ENCODE results near the gene ATXN1L.
A peak's percentile ranks its signal among the peaks of the same experiment; 100 is the strongest.

Gene ATXN1L

GRCh38 chr16:71883849-71884638 is 38.3 kb downstream of the ATXN1L start, which contains the start of gene ZNF821:
ZNF821 (minus strand) TSS chr16:71884182; CDS start chr16:71879946, 4,236 bp downstream.
- H2BK5ac ChIP-seq (ENCODE audit: low read length) = peak within 1 kb of the TSS; percentile 90
- no CpG with 5 or more reads among the region's 85 CpGs for WGBS, 2 donors (ENCODE audit: extremely low coverage in 2 of 2, insufficient read length in 2 of 2, insufficient replicate concordance in 1 of 2)
- H2AK5ac ChIP-seq (ENCODE audit: low read depth, low read length) = peak within 1 kb of the TSS; percentile 63
- H3K27me3 ChIP-seq (ENCODE audit: control insufficient read depth in 3 of 3, insufficient read depth in 3 of 3, low read depth in 1 of 3, low read length in 3 of 3) = no peaks in the 10 kb centered on the region
- peak within 1 kb of the TSS; percentile 78 for H3K4me2 ChIP-seq (ENCODE audit: insufficient read depth, low read length, poor library complexity, severe bottlenecking)
- H3K4me3 ChIP-seq (ENCODE audit: low read length in 2 of 2) = peak within 1 kb of the TSS; percentile 94 to 99
- no peak within 1 kb of the TSS for H3K4ac ChIP-seq (ENCODE audit: low read length)
- H2BK120ac ChIP-seq (ENCODE audit: low read depth, low read length) = peak within 1 kb of the TSS; percentile 87
- peak; percentile 93 for DNase-seq (ENCODE audit: low spot score)
- no peak within 1 kb of the TSS for H4K8ac ChIP-seq (ENCODE audit: low read depth, low read length)
- peak within 1 kb of the TSS; percentile 60 for H3K23ac ChIP-seq (ENCODE audit: low read depth, low read length, poor library complexity)
- peak within 1 kb of the TSS; percentile 95 for H3K18ac ChIP-seq (ENCODE audit: low read length)
- H3K79me1 ChIP-seq (ENCODE audit: low read depth, low read length) = peaks cover 2% of the 10 kb centered on the region
- no peak within 1 kb of the TSS for H4K91ac ChIP-seq (ENCODE audit: low read depth, low read length, poor library complexity)
- H2BK15ac ChIP-seq (ENCODE audit: low read length) = peak within 1 kb of the TSS; percentile 67
- peak within 1 kb of the TSS; percentile 76 for H3K27ac ChIP-seq (replicated peaks; ENCODE audit: low read length)
- peak within 1 kb of the TSS; percentile 100 for H2AFZ ChIP-seq (ENCODE audit: low read length)
- no peak within 1 kb of the TSS for H2BK12ac ChIP-seq (ENCODE audit: low read length)
- peaks cover 8 to 29% of the 10 kb centered on the region in 2 donors for H3K36me3 ChIP-seq (replicated peaks in 1 of 2; ENCODE audit: control insufficient read depth in 2 of 2, insufficient read depth in 2 of 2, low read length in 2 of 2)
- H3K9me3 ChIP-seq (replicated peaks in 1 of 2; ENCODE audit: control insufficient read depth in 2 of 2, insufficient read depth in 1 of 2, low read depth in 1 of 2, low read length in 2 of 2) = no peaks in the 10 kb centered on the region
- H3K14ac ChIP-seq (ENCODE audit: low read length) = peak within 1 kb of the TSS; percentile 56
- peaks cover 4 to 5% of the 10 kb centered on the region in 2 donors for H3K4me1 ChIP-seq (ENCODE audit: control insufficient read depth in 2 of 2, insufficient read depth in 1 of 2, low read depth in 1 of 2, low read length in 2 of 2)
- peak within 1 kb of the TSS; percentile 90 for H3K9ac ChIP-seq (ENCODE audit: low read depth, low read length, poor library complexity)

DNA sequence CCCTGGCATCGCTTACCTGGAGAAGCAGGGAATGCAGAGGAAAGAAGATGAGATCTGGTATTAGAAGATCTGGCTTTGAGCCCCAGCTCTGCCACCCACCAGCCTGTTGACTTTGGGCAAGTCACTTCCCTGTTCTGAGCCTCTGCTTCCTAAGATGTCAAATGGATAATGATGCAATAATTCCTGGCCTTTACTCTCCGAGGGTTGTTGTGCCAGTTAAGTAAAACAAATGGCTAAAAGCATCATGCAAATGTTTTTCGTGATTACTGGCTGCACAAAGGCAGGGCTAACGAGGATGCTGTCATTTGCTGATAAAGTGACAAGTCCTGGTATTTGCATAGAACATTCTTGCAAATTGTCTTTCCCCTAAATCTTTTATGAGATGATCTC is 39.5 kb downstream of the ATXN1L start:
- H3K79me1 ChIP-seq (ENCODE audit: low read depth, low read length) = peaks cover 2% of the 10 kb centered on the region
- DNase-seq (ENCODE audit: low spot score) = no peak
- H3K4me1 ChIP-seq (ENCODE audit: control insufficient read depth in 2 of 2, insufficient read depth in 1 of 2, low read depth in 1 of 2, low read length in 2 of 2) = peaks cover 4 to 5% of the 10 kb centered on the region in 2 donors
- no peak overlapping the region for H3K14ac ChIP-seq (ENCODE audit: low read length)
- no peak overlapping the region for H3K9ac ChIP-seq (ENCODE audit: low read depth, low read length, poor library complexity)
- no peaks in the 10 kb centered on the region for H3K27me3 ChIP-seq (ENCODE audit: control insufficient read depth in 3 of 3, insufficient read depth in 3 of 3, low read depth in 1 of 3, low read length in 3 of 3)
- no CpG with 5 or more reads among the region's 4 CpGs for WGBS, 2 donors (ENCODE audit: extremely low coverage in 2 of 2, insufficient read length in 2 of 2, insufficient replicate concordance in 1 of 2)
- H2BK15ac ChIP-seq (ENCODE audit: low read length) = no peak overlapping the region
- H2BK5ac ChIP-seq (ENCODE audit: low read length) = no peak overlapping the region
- no peak overlapping the region for H4K8ac ChIP-seq (ENCODE audit: low read depth, low read length)
- no peak overlapping the region for H2BK12ac ChIP-seq (ENCODE audit: low read length)
- H2AK5ac ChIP-seq (ENCODE audit: low read depth, low read length) = no peak overlapping the region
- H3K9me3 ChIP-seq (replicated peaks in 1 of 2; ENCODE audit: control insufficient read depth in 2 of 2, insufficient read depth in 1 of 2, low read depth in 1 of 2, low read length in 2 of 2) = no peaks in the 10 kb centered on the region
- no peak overlapping the region for H3K4ac ChIP-seq (ENCODE audit: low read length)
- H3K4me2 ChIP-seq (ENCODE audit: insufficient read depth, low read length, poor library complexity, severe bottlenecking) = no peak overlapping the region
- H3K18ac ChIP-seq (ENCODE audit: low read length) = no peak overlapping the region
- H3K36me3 ChIP-seq (replicated peaks in 1 of 2; ENCODE audit: control insufficient read depth in 2 of 2, insufficient read depth in 2 of 2, low read length in 2 of 2) = peaks cover 6 to 17% of the 10 kb centered on the region in 2 donors
- H3K4me3 ChIP-seq (ENCODE audit: low read length in 2 of 2) = peak overlapping the region in 1 of 2 donors; percentile 94
- H3K27ac ChIP-seq (replicated peaks; ENCODE audit: low read length) = no peak overlapping the region
- peak overlapping the region; percentile 100 for H2AFZ ChIP-seq (ENCODE audit: low read length)
- no peak overlapping the region for H4K91ac ChIP-seq (ENCODE audit: low read depth, low read length, poor library complexity)
- H3K23ac ChIP-seq (ENCODE audit: low read depth, low read length, poor library complexity) = no peak overlapping the region
- no peak overlapping the region for H2BK120ac ChIP-seq (ENCODE audit: low read depth, low read length)

DNA sequence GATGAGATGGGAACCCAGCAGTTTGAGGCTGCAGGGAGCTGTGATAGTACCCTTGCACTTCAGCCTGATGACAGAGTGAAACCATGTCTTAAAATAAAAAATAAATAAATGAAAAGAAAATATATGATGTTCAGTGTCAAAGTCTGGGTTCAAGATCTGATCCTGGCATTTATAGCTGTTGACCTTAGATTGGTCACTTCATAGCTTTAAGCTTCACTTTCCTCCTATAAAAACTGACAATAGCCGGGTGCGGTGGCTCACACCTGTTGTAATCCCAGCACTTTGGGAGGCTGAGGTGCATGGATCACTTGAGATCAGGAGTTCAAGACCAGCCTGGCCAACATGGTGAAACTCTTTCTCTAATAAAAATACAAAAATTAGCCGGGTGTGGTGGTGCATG is 43.4 kb downstream of the ATXN1L start:
- no peaks in the 10 kb centered on the region for H3K79me1 ChIP-seq (ENCODE audit: low read depth, low read length)
- H2AK5ac ChIP-seq (ENCODE audit: low read depth, low read length) = no peak overlapping the region
- no peak overlapping the region for H3K23ac ChIP-seq (ENCODE audit: low read depth, low read length, poor library complexity)
- H3K14ac ChIP-seq (ENCODE audit: low read length) = no peak overlapping the region
- H3K18ac ChIP-seq (ENCODE audit: low read length) = no peak overlapping the region
- H2BK120ac ChIP-seq (ENCODE audit: low read depth, low read length) = no peak overlapping the region
- H3K27me3 ChIP-seq (ENCODE audit: control insufficient read depth in 3 of 3, insufficient read depth in 3 of 3, low read depth in 1 of 3, low read length in 3 of 3) = no peaks in the 10 kb centered on the region
- H3K4ac ChIP-seq (ENCODE audit: low read length) = no peak overlapping the region
- H2BK12ac ChIP-seq (ENCODE audit: low read length) = no peak overlapping the region
- no peaks in the 10 kb centered on the region for H3K4me1 ChIP-seq (ENCODE audit: control insufficient read depth in 2 of 2, insufficient read depth in 1 of 2, low read depth in 1 of 2, low read length in 2 of 2)
- no peak overlapping the region for H2BK15ac ChIP-seq (ENCODE audit: low read length)
- H2BK5ac ChIP-seq (ENCODE audit: low read length) = no peak overlapping the region
- no peak for DNase-seq (ENCODE audit: low spot score)
- no peaks in the 10 kb centered on the region for H3K36me3 ChIP-seq (replicated peaks in 1 of 2; ENCODE audit: control insufficient read depth in 2 of 2, insufficient read depth in 2 of 2, low read length in 2 of 2)
- no peaks in the 10 kb centered on the region for H3K9me3 ChIP-seq (replicated peaks in 1 of 2; ENCODE audit: control insufficient read depth in 2 of 2, insufficient read depth in 1 of 2, low read depth in 1 of 2, low read length in 2 of 2)
- H3K4me3 ChIP-seq (ENCODE audit: low read length in 2 of 2) = no peak overlapping the region
- H3K27ac ChIP-seq (replicated peaks; ENCODE audit: low read length) = no peak overlapping the region
- no peak overlapping the region for H2AFZ ChIP-seq (ENCODE audit: low read length)
- no peak overlapping the region for H4K91ac ChIP-seq (ENCODE audit: low read depth, low read length, poor library complexity)
- WGBS, 2 donors (ENCODE audit: extremely low coverage in 2 of 2, insufficient read length in 2 of 2, insufficient replicate concordance in 1 of 2) = no CpG with 5 or more reads among the region's 3 CpGs
- no peak overlapping the region for H3K9ac ChIP-seq (ENCODE audit: low read depth, low read length, poor library complexity)
- H3K4me2 ChIP-seq (ENCODE audit: insufficient read depth, low read length, poor library complexity, severe bottlenecking) = no peak overlapping the region
- no peak overlapping the region for H4K8ac ChIP-seq (ENCODE audit: low read depth, low read length)

DNA sequence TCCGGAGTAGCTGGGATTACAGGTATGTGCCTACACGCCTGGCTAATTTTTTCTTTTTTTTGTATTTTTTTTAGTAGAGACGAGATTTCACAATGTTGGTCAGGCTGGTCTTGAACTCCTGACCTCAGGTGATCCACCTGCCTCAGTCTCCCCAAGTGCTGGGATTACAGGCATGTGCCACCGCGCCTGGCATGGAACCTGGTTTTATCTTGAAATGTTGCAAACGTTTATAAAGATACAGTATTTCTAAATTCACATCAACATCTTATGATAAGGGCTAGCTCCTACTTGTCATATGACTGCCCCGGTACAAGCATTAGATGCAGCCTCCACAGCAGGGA is 48.1 kb downstream of the ATXN1L start:
- no CpG with 5 or more reads among the region's 7 CpGs for WGBS, 2 donors (ENCODE audit: extremely low coverage in 2 of 2, insufficient read length in 2 of 2, insufficient replicate concordance in 1 of 2)

More for the DNA sequence above, 48.1 kb downstream of the ATXN1L start:
- H3K9me3 ChIP-seq (replicated peaks in 1 of 2; ENCODE audit: control insufficient read depth in 2 of 2, insufficient read depth in 1 of 2, low read depth in 1 of 2, low read length in 2 of 2) = peaks cover 0 to 7% of the 10 kb centered on the region in 2 donors
- no peak overlapping the region for H3K9ac ChIP-seq (ENCODE audit: low read depth, low read length, poor library complexity)
- H3K4me1 ChIP-seq (ENCODE audit: control insufficient read depth in 2 of 2, insufficient read depth in 1 of 2, low read depth in 1 of 2, low read length in 2 of 2) = peaks cover 0 to 1% of the 10 kb centered on the region in 2 donors
- H3K23ac ChIP-seq (ENCODE audit: low read depth, low read length, poor library complexity) = no peak overlapping the region
- H4K8ac ChIP-seq (ENCODE audit: low read depth, low read length) = no peak overlapping the region
- peaks cover 3% of the 10 kb centered on the region for H3K79me1 ChIP-seq (ENCODE audit: low read depth, low read length)
- no peak overlapping the region for H3K27ac ChIP-seq (replicated peaks; ENCODE audit: low read length)
- H2AFZ ChIP-seq (ENCODE audit: low read length) = peak overlapping the region; percentile 87
- no peak overlapping the region for H2AK5ac ChIP-seq (ENCODE audit: low read depth, low read length)
- peak overlapping the region; percentile 88 to 90 for H3K4me3 ChIP-seq (ENCODE audit: low read length in 2 of 2)
- H3K36me3 ChIP-seq (replicated peaks in 1 of 2; ENCODE audit: control insufficient read depth in 2 of 2, insufficient read depth in 2 of 2, low read length in 2 of 2) = peaks cover 0 to 20% of the 10 kb centered on the region in 2 donors
- H2BK5ac ChIP-seq (ENCODE audit: low read length) = no peak overlapping the region
- no peak overlapping the region for H3K18ac ChIP-seq (ENCODE audit: low read length)
- no peak overlapping the region for H3K14ac ChIP-seq (ENCODE audit: low read length)
- no peak overlapping the region for H2BK12ac ChIP-seq (ENCODE audit: low read length)
- H2BK15ac ChIP-seq (ENCODE audit: low read length) = no peak overlapping the region
- H3K27me3 ChIP-seq (ENCODE audit: control insufficient read depth in 3 of 3, insufficient read depth in 3 of 3, low read depth in 1 of 3, low read length in 3 of 3) = no peaks in the 10 kb centered on the region
- DNase-seq (ENCODE audit: low spot score) = no peak
- no peak overlapping the region for H3K4ac ChIP-seq (ENCODE audit: low read length)
- no peak overlapping the region for H4K91ac ChIP-seq (ENCODE audit: low read depth, low read length, poor library complexity)
- peak overlapping the region; percentile 86 for H3K4me2 ChIP-seq (ENCODE audit: insufficient read depth, low read length, poor library complexity, severe bottlenecking)
- H2BK120ac ChIP-seq (ENCODE audit: low read depth, low read length) = no peak overlapping the region

All from neuronal stem cell (in vitro differentiated cells).